HG02938 (cell line): ENCODE measurements around the gene ZNF679.
"Not testable (repeated sequence)": the region's sequence is repeated elsewhere in the genome, so short reads cannot be mapped to it uniquely, and the experiment has no call there.

Experiments used
- ATAC-seq: cut with Tn5 transposase; IDR thresholded peaks from one replicate; pipeline ENCODE4 v1.9.1; 2021; ENCODE audit warnings: mild to moderate bottlenecking, moderate library complexity; ENCODE audit not compliant: unreplicated experiment

Gene ZNF679

DNA sequence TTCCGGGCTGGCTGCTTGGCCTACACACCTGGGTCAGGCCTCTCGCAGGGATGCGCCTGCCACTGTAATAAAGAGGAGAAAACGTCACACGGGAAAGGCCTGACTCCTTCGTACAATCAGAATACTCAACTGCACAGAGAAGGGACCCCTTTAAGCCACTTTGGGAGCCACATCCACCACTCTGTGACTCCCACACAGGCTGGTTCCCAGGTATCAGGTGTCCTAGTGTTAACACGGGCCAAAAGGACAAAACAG is 79.7 kb downstream of the ZNF679 start:
- ATAC-seq: no peak

DNA sequence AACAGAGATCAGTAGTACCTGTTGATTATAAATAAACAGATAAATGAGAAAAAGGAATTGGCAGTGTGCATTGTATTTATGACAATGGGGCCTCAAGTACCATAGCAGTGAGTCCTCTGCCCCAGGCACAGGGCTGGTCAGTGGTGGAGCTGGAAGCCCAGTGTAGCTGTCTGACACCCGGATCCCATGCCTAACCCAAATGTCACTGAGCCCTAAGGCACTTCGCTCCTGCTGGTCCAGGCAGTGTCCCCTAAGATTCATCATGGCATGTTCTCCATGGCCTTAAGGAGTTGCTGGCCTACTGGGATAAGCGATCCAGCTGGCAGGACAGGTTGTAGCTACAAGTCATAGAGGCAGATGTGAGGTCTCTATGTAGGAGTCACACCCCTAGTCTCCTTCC is 82.2 kb downstream of the ZNF679 start:
- no peak for ATAC-seq

DNA sequence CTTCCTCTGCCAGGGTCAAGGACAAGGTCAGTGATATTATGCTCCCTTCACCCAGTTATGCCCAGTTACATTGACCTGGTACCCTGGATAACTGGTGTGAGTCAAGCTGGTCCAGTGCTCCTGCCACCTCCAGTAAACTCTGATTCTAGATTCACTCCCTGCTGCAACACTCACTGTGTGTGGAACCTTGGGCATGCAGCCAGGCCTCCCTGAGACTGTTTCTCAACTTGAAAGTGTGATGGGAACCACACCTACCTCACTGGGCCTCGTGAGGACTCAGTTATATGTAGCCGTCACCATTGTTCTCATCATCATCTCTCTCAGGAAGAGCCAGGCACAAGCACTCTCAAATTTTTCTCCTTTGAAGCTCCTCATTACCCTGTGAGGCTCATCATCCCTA is 84.6 kb downstream of the ZNF679 start:
- ATAC-seq: no peak

DNA sequence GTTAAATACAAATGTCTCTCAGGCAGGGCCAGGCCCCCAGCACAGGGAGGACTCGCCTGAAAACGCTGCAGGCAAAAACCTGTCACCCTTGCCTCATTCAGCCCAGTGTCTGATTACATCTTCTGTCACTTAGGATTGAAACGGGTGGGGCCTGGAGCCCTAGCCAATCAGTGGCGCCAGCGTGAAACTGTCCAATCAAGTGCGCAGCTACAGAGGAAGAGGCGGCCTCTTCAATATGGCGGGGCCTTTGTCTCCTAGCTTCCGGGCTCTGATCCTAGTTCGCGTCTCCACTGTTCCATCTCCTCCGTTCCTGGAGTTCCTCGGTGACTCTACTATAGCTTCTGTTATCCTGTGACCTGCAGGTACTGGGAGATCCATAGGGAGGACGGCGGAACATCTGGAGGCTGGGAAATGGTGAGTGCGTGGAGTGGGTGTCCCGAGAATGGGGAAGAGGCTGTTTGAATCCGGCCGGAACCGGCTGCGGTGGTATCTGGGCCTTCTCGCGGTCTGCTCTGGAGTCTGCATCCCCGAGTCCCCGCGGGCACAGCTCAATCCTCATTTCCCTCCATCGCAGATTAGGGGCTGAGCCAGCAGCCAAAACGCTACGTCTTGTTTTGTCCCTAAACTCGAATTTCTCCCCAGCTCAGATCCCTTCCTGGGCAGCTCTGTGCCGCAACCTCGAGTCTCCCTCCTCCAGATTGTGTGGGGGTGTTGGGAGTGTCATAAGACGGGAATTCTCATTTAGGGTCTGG is 85.6 kb downstream of the ZNF679 start, which contains the start of gene ZNF736:
ZNF736 (plus strand) TSS at position 222 of the 752 bp plus-strand sequence; CDS start at position 412, 190 bp downstream.
- ATAC-seq: peak; percentile 100

DNA sequence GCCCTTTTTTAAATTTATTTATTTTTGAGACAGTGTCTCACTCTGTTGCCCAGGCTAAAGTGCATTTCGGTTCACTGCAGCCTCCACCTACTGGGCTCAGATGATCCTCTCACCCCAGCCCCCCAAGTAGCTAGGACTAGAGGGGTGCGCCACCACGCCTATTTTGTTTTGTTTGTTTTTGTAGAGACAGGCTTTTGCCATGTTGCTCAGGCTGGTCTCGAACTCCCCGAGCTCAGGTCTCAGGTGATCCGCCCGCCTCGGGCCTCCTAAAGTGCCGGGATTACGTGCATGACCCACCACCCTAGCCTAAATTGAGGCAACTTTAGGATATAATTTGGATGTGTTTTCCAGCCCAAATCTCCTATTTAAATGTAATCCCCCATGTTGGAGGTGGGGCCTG is 86.3 kb downstream of the ZNF679 start:
- no peak for ATAC-seq

DNA sequence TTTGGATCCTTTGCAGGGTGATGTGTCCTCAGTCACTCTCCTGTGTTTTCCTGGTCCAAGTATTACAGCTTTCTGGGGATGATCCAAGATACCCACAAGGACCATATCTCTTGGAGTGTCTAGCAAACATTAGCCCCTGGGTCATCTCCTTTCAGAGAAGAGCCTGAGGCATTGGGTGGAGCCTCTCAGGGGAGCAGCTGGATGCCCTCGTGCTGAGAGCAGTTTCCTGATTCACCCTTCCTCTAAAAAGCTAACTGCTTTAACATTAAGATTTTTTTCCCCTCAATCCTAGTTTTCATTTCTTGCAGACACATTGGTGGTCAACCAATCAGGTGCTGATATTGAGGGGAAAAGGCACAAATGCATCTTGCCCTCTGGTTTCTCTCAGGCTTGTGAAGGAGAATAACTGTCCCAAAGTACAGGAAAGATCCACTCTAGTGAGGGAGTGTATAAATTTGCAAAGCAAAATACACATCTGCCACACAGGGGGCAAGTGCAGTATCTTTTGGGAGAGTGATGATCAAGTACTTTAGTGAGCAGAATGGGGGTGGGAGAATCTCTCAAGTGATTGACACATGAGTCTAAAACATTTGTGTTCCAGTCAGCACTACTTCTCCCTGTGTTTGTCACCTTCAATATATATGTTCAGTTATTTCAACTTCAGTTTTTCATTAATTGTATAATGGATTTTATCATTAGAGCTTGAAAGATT is 87.9 kb downstream of the ZNF679 start:
- ATAC-seq: not testable (repeated sequence)
